HUES6 (cell line): Measurements from ENCODE around the gene STK11IP.

Source experiments
- H3K27ac ChIP-seq: 2 replicates; pipeline ENCODE4 v1.7.0; 2013; ENCODE audit warnings: low read depth, mild to moderate bottlenecking, low read length, inconsistent platforms
- H3K27me3 ChIP-seq: 2 replicates; pipeline ENCODE4 v1.6.1; 2013; ENCODE audit warnings: low read length; ENCODE audit not compliant: control insufficient read depth, insufficient read depth
- H3K36me3 ChIP-seq: 2 replicates; pipeline ENCODE4 v1.6.1; 2013; ENCODE audit warnings: low read length; ENCODE audit not compliant: control insufficient read depth, insufficient read depth
- H3K4me1 ChIP-seq: 2 replicates; pipeline ENCODE4 v1.6.1; 2013; ENCODE audit warnings: low read length; ENCODE audit not compliant: control insufficient read depth, insufficient read depth
- H3K4me3 ChIP-seq: 2 replicates; pipeline ENCODE4 v1.5.1; 2013; ENCODE audit warnings: low read depth, low read length
- H3K9ac ChIP-seq: one replicate; pipeline ENCODE4 v1.6.1; 2013; ENCODE audit warnings: mild to moderate bottlenecking, low read length
- H3K9me3 ChIP-seq: 2 replicates; pipeline ENCODE4 v1.6.1; 2013; ENCODE audit warnings: low read depth, low read length; ENCODE audit not compliant: control insufficient read depth, insufficient read depth

STK11IP gene

GRCh38 chr2:219662566-219662965 is 64.9 kb downstream of the STK11IP start:
- Histone ChIP-seq H3K9me3 (peaks cover 29% of the 10 kb centered on the region), H3K4me3 (0 out of 2 replicates have a peak overlapping the region, but pooled peaks have one; percentile 8), H3K36me3 (no peaks in the 10 kb centered on the region), H3K9ac (peak overlapping the region; percentile 41), H3K4me1 (peaks cover 18% of the 10 kb centered on the region), H3K27ac (peak overlapping the region; percentile 62; the same call in 1 of the 2 replicates), H3K27me3 (no peaks in the 10 kb centered on the region)

GRCh38 chr2:219663116-219663762 is 65.6 kb downstream of the STK11IP start:
- Histone ChIP-seq H3K27ac (peak overlapping the region; percentile 62; the same call in 1 of the 2 replicates), H3K27me3 (no peaks in the 10 kb centered on the region), H3K4me3 (no peak overlapping the region), H3K36me3 (no peaks in the 10 kb centered on the region), H3K9ac (peak overlapping the region; percentile 41), H3K9me3 (peaks cover 29% of the 10 kb centered on the region), H3K4me1 (peaks cover 18% of the 10 kb centered on the region)

GRCh38 chr2:219664041-219664440 is 66.4 kb downstream of the STK11IP start:
- peaks cover 29% of the 10 kb centered on the region for H3K9me3 ChIP-seq
- no peak overlapping the region for H3K4me3 ChIP-seq

GRCh38 chr2:219664944-219665343 is 67.3 kb downstream of the STK11IP start:
- Histone ChIP-seq H3K9me3 (peaks cover 25% of the 10 kb centered on the region), H3K36me3 (no peaks in the 10 kb centered on the region), H3K4me3 (no peak overlapping the region), H3K27ac (no peak overlapping the region), H3K9ac (no peak overlapping the region), H3K27me3 (no peaks in the 10 kb centered on the region), H3K4me1 (peaks cover 18% of the 10 kb centered on the region)

More at GRCh38 chr2:219664041-219664440, 66.4 kb downstream of the STK11IP start:
- H3K9ac ChIP-seq = no peak overlapping the region
- peaks cover 18% of the 10 kb centered on the region for H3K4me1 ChIP-seq
- no peaks in the 10 kb centered on the region for H3K27me3 ChIP-seq
- H3K36me3 ChIP-seq = no peaks in the 10 kb centered on the region
- H3K27ac ChIP-seq = no peak overlapping the region

- Histone ChIP-seq H3K4me3 (no peak overlapping the region), H3K9ac (no peak overlapping the region), H3K27me3 (no peaks in the 10 kb centered on the region), H3K36me3 (no peaks in the 10 kb centered on the region), H3K27ac (no peak overlapping the region), H3K4me1 (peaks cover 21% of the 10 kb centered on the region), H3K9me3 (peaks cover 15% of the 10 kb centered on the region)
These were observed 68.3 kb downstream of the STK11IP start for GRCh38 chr2:219665926-219666325.
